GM18507 (cell line): ENCODE results near the gene CFAP300.

Experiments used
- DNase-seq: peaks from one replicate; pipeline ENCODE4 v3.0.0; 2011; ENCODE audit warnings: low read depth; ENCODE audit not compliant: insufficient read length; ENCODE audit errors: extremely low spot score
- FAIRE-seq: peaks from 2 replicates; lab custom pipeline; 2011; peaks lifted over from hg19 to GRCh38; lab: Jason Lieb, UNC

Gene CFAP300

DNA sequence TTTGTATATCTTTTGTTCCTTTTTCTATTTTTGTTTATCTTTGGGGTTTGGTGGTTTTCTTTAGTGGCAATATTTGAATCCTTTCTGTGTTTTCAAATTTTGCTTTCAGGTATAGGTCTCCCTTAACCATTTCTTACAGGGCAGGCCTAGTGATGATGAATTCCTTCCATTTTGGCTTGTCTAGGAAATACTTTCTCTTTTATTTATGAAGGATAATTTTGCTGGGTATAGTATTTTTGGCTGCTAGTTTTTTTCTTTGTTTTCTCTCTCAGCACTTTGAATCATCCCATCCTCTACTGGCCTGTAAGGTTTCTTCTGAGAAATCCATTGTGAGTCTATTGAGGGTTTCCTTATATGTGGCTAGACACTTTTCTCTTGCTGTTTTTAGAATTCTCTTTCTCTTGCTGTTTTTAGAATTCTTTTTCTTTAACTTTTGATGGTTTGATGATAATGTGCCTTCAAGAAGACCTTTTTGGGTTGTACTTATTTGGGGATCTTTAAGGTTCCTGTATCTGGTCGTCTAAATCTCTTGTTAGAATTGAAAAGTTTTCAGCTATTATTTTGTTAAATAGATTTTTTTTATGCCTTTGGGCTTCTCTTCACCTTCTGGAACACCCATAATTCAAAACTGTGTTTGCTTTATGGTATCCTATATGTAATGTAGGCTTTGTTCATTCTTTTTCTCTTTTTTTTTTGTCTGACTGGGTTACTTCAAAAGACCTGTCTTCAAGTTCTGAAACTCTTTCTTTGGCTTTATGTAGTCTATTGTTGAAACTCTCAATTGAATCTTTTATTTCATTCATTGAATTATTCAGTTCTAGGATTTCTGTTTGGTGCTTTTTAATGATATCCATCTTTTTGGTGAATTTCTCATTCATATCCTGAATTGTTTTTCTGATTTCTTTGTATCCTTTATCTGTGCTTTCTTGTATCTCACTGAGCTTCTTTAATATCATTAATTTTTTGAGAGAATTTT is 24.5 kb downstream of the CFAP300 start:
- DNase-seq (no peak), FAIRE-seq (no peak)

DNA sequence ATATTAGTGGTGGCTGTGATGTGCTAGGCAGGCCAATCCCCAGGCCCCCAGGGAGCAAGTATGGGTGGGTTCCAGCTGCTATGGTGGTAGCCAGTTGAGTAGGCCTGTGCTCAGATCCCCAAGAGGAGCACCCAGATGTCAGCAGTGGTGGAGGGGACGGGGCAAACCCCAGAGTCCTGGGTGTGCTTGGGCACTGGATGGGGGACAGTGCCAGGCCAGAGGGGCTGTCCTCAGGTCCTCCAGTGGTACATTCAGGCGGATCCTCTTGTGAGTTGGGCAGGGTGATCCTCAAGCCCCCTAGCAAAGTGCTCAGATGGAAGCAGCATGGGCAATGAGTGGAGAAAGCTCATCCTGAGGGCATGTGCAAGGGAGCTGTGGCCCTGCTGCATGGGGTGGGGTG is 26.0 kb downstream of the CFAP300 start:
- DNase-seq (no peak), FAIRE-seq (no peak)

DNA sequence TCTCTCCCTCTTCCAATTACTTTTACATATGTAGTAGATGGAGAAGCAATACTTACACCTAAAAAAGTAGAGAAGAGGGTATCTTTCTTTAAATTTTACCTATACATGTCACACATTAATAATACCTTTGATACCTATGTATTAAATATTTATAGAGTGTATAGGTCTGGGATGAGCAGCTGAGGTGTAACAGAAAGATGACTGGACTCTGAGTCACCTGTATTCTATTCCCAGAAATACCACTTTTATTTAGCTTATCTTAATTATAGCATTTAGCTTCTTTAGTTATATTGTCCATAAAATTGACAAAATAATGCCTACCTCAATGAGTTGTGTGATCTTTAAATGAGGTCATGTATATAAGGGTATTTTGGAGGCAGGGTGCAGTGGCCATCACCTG is 32.4 kb downstream of the CFAP300 start:
- no peak for DNase-seq
- no peak for FAIRE-seq

DNA sequence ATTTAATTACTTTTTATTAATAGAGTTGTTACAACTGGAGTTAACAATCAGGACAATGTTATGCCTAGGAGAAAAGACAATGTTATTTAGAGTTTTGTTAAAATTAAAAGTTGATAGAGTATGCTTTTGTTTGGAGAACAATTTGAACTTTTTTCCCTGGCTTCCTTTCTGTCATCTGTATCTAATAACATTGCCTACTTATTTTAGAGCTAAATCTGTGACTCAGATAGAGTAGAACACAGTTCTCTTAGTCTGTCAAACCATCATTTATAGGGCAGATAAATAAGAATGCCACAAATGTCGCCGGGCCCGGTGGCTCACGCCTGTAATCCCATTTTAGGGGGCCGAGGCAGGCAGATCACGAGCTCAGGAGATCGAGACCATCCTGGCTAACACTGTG is 34.1 kb downstream of the CFAP300 start:
- FAIRE-seq (no peak), DNase-seq (no peak)

DNA sequence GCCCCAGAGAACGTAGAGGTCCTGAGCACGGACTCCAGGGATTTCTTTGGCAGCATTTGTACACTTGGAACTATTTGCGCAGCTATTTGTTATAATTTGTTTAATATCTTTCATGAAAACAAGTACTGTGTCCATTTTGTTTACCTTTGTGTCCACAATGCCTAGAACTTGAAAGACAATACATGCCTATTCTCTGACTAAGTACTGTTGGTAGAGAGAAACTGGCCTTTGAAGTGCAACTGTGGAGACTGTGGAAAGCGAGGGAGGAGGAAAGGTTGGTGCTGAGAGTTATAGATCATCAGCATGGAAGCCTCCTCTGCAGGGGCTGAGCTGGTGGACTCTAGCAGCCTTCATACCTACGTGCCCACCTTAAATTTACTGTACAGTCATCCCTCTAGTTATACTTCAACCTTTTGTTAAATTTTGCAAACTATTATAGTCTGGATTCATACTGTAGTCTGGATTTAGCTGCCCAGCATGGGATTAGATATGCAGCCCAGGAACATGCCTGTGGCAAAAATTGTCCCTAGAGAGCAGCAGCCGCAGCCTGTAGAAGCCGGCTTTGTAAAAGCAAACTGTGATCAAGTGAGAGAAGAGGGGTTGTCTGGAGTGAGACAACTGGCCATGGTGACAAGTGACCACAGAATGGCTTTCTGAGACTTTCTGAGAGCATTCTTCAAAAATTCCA is 38.8 kb downstream of the CFAP300 start:
- DNase-seq (no peak), FAIRE-seq (no peak)

DNA sequence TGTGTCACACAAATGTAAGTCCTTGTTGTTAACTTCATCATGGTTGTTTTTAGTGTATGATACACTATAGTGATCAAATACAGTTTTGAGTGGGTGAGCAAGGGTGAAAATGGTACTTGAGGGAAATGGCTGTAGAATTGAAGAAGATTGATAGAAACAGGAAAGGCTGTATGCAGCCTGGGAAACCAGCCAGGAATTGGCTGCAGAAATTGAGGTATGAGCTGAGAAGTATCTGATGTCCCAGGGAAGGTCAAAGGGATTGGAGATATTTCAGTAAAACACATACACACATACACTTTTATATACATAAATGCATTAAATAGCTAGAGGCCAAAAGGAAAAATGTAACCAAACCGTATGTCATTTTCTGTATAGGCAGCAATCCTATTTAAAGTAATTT is 49.9 kb downstream of the CFAP300 start:
- DNase-seq (no peak), FAIRE-seq (no peak)

DNA sequence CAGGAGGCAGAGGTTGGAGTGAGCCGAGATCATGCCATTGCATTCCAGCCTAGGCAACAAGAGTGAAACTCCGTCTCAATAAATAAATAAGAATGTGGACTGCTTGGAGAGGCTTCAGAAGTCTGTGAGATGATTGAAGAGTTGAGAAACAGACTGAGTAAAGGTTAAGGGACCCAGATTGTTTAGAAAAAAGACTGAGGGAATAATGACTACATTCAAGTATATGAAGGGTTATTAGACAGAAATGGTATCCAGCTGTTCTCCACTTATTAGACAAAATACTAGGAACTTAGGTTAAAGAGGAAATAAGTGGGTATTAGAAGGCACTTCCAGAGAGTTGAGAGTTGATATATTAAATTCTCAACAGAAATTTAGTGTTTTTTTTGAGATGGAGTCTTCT is 52.5 kb downstream of the CFAP300 start:
- FAIRE-seq (no peak), DNase-seq (no peak)

DNA sequence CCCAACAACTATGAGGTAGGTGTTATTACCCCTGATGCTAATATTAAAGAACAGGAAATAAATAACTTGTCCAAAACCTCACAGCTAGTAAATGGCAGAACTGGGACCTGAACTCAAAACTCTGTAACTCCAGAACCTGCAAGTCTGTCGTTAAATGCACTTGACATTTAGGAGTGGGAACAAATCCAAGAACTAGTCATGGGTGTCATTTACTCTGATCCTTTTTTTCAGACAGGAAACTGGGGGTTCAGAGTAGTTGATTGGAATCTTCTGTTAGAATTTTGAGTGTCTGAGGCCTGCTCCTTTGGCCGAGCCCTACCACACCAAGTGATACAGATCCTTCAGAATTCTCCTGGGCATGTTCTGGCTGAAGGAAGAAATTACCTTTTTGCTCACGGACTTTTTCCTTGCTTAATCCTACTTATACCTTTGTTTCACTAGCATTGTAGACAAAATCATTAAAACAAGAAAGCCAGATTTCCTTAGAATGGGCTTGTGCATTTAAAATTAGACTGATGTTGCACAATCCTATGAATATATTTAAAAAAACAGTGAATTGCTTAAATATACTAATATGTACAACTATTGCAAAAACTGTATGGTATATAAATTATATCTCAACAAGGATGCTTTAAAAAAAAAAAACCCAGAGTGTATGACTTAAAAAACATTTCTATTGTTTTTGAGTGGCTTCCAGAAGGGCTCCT is 61.6 kb downstream of the CFAP300 start:
- DNase-seq, result no peak
- FAIRE-seq, result no peak

DNA sequence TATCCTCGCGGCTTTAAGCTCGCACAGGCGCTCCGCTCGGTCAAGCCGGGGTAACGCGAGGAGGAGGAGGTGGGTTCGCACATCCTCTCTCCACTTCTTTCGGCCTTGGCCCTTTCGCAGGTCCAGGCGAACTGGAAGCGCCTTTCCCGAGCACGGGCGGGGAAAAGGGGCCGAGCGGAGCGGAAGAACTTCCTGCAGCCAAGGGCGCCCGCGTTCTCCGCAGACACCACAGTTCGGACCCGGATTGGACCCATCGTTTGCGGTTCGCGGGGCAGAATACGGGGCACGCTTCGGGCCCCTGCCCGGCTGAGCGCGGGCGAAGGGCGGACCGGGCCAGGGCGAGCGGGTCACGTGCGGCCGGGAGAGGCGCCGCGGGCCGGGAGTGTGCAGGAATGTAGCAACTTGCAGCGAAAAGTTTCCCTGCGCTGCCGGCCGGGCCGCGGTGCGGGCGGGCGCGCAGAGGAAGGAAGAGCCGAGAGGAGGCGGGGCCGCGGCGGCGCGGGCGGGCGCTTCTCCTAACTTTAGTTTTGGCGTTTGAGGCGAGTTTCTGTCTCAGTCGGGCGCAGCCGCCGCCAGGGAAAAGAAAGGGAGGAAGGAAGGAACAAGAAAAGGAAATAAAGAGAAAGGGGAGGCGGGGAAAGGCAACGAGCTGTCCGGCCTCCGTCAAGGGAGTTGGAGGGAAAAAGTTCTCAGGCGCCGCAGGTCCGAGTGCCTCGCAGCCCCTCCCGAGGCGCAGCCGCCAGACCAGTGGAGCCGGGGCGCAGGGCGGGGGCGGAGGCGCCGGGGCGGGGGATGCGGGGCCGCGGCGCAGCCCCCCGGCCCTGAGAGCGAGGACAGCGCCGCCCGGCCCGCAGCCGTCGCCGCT is 62.9 kb downstream of the CFAP300 start, which contains the start of gene YAP1:
Gene YAP1, plus strand, starts transcription at position 552 of the 865 bp plus-strand sequence. CDS start 402 bp downstream, outside the sequence.
- FAIRE-seq, result no peak
- no peak for DNase-seq

DNA sequence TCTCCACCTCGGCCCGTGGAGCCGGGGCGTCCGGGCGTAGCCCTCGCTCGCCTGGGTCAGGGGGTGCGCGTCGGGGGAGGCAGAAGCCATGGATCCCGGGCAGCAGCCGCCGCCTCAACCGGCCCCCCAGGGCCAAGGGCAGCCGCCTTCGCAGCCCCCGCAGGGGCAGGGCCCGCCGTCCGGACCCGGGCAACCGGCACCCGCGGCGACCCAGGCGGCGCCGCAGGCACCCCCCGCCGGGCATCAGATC is 63.4 kb downstream of the CFAP300 start:
- DNase-seq (no peak), FAIRE-seq (no peak)

DNA sequence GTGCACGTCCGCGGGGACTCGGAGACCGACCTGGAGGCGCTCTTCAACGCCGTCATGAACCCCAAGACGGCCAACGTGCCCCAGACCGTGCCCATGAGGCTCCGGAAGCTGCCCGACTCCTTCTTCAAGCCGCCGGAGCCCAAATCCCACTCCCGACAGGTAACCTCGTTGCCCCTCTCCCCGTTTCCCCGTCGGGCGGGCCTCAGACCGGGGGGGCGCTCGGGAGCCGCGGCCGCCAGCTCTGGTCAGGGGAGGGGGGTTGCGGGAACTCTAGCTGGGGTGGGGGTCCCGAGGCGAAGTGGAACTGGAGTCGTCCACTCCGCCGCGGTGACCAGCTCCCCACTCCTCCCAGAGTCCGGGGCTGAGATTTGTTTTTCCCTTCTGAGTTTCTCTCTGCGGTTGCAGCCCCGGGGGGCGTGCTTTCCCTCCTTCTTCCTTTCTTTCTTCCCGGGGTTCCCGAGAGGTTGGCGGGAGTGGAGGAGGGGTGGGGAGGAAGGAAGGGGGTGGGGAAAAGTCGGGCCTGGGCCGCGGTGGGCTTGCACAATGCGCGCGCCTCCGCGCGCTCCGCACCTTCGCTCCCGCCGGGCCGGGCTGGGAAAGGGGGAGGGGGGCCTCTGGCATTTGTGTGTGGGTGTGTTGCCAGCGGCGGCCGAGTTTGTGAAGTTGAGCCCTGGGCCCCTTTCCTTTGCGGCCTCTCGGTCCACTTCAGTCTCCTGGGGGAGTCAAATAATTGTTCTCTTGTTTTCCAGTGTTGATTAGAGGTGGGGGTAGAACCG is 64.0 kb downstream of the CFAP300 start:
- DNase-seq (no peak), FAIRE-seq (no peak)

DNA sequence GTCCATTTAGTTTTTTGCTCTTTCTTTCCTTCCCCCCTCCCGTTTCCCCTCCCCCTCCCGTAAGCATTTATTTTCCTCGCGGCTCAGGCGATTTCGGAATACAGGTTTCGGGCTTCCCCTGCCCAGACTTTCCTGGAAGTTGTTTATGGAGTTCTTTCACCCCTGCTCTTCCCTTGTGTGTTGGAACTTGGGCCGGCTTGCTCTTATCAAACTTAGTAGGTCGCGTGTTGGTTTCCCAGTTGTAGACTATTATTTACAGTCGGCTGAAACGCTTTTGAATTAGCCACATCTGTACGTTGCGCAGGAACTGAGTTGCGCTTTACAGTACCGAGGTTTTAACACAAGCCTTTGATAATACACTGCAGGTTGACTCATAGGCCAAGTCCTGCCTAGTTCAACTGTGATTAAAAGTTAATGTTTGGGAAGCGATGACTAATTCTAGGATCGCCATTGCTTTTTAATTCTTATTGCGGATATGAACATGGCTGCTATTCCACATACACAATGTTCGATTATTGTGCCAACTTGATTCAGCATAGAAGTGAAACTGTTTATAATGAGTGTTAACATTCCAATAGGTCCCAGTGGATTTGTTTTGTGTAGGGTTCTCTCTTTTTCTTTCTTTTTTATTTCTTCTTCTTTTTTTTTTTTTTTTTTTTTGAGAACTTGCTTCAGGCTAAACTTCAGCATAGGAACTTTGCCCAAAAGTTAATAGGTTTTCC is 64.7 kb downstream of the CFAP300 start:
- DNase-seq, result no peak
- no peak for FAIRE-seq

DNA sequence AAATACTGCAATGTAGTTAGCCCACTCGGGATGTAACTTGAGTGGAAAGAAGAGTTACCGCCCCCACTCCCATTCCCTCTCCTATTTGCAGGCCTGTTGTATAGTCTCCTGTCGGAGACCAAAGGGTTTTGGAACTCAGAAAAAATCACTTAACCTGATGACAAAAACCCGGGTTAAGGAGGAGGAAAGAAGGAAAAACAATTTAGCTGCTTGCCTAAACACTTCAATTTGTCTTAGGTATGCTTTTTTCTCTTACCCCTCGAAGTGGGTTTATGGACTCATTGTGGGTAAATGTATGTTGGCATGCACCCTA is 65.2 kb downstream of the CFAP300 start:
- no peak for FAIRE-seq

DNA sequence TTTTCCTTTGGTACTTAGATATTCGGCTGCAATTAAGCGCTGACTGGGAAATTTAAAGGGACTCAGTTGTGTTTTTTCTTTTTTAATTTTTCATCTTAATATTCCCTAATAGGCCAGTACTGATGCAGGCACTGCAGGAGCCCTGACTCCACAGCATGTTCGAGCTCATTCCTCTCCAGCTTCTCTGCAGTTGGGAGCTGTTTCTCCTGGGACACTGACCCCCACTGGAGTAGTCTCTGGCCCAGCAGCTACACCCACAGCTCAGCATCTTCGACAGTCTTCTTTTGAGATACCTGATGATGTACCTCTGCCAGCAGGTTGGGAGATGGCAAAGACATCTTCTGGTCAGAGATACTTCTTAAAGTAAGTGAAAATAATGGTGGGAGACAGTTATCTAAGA is 66.8 kb downstream of the CFAP300 start:
- FAIRE-seq (no peak), DNase-seq (no peak)

More for the DNA sequence above, 65.2 kb downstream of the CFAP300 start:
- no peak for DNase-seq

DNA sequence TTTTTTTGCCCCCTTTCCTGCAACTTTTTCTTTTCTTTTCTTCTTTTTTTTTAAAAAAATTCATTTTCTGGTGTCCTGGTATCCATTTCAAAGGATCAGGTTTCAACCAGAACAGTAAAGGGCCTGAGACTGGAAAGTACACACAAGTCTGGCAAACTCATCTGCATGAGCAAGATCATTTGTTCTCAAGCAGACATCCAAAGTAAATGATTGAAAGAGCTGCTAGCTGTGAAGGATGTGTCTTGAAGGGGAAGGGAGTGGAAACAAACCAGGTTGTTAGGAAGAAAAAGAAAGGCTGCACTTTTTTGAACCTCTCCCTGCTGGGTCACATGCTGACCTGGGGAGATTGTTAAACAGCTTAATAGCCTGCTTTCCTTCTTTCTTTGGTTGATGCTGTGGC is 68.3 kb downstream of the CFAP300 start:
- FAIRE-seq, result no peak
- DNase-seq, result no peak

DNA sequence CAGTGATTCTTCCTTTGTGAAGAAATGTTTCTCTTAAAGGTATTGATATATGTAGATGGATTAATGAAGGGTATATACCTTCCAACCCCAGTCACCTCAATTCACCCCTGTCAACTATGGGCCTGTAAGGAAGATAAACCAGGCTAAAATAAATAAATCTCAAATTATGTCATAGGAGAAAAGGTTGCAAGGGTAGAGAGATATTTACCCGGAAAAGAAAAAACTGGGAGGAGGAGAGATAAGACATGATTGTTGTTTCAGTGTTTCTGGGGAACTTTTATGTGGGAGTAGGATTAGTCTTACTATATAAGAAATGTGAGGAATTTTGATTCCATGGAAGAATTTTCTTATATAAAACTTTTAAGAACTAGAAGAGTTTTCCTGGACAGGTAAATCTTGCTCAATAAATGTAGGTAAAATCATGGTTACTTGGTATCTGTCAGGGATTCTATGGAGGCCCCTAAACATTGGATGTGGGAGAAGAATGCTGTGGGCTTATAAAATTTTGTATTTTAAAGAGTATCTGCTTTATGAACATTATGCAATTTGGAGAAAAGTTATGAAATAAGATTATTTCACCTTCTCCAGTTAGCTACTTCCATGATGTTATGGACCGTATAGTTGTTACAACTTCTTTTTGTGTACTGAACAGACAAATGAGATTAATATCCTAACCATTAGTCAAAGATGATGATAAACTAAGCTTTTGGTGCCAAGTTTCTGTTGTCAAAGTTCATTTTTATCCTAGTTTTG is 69.4 kb downstream of the CFAP300 start:
- no peak for FAIRE-seq
- DNase-seq, result no peak

DNA sequence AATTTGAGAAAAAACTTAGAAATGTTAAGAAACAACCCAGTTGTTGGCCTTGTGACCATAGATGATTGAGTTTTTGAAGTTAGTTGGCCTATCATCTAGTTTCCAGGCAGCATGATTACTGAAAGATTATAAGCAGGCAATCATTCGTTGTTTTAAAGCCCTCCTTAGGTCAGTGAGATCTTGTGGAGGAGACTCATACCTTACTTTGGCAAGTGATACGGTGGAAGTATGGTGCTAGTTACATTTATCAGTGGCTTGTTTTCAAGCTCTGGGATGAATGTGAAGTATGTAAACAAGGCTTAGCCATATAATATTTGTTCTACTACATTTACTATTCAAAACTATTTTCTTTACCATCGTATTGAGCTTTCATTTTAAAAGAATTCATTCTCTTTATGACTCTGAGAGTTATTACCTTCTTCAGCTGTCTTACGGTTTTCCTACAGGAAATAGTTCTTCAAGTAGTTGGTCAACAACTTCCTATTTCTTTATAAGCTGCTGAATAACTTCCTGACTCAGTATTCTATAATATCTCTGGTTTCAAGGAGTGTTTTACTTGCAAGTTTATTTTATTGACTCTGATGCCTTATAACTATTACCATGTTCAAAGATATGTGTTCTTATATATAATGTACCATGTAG is 70.4 kb downstream of the CFAP300 start:
- no peak for FAIRE-seq
- DNase-seq, result no peak
